ENCODE measurements around the gene CCNJL. TPM values are rescaled to one million over a fixed set of nuclear protein-coding genes. Genes with fewer than 3 reads are reported as not detected.

Gene CCNJL
- total and polyA plus RNA-seq, 12 donors: 1.2 to 10.6 (median 4.3) TPM

DNA sequence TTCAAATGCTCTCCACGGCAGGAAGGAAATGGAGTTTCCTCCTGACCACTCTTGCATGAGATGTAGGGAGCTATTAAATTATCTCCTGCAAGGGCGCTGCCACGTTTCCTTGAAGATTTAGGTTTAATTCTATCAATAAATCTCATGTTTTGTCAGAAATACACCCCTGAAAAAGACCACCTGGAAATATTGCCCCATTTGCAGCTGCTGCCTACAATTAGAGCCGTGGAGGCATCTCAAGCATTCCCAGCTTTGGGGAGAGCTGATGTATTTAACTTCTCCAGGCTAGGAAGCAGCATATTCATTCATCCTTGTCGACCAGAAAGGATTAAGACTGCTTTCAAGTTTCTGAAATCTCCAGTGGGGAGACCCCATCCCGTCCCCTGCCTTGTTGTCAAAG lies 40.5 kb downstream of the CCNJL start:
- Histone ChIP-seq H3K27ac (peak overlapping the region in 1 of 5 donors; percentile 44), H3K4me3 (no peak overlapping the region), H3K27me3 (no peaks in the 10 kb centered on the region), H3K36me3 (replicated peaks in 1 of 2) (no peaks in the 10 kb centered on the region), H3K4me1 (replicated peaks in 1 of 2) (peaks cover 14 to 15% of the 10 kb centered on the region in 2 donors), H3K9me3 (replicated peaks in 1 of 3) (no peaks in the 10 kb centered on the region)
- TF ChIP-seq, protein P1, sequence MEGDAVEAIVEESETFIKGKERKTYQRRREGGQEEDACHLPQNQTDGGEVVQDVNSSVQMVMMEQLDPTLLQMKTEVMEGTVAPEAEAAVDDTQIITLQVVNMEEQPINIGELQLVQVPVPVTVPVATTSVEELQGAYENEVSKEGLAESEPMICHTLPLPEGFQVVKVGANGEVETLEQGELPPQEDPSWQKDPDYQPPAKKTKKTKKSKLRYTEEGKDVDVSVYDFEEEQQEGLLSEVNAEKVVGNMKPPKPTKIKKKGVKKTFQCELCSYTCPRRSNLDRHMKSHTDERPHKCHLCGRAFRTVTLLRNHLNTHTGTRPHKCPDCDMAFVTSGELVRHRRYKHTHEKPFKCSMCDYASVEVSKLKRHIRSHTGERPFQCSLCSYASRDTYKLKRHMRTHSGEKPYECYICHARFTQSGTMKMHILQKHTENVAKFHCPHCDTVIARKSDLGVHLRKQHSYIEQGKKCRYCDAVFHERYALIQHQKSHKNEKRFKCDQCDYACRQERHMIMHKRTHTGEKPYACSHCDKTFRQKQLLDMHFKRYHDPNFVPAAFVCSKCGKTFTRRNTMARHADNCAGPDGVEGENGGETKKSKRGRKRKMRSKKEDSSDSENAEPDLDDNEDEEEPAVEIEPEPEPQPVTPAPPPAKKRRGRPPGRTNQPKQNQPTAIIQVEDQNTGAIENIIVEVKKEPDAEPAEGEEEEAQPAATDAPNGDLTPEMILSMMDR (IDR thresholded peaks at IDR 0.05): no peak
- no peak for TF ChIP-seq POLR2A (IDR thresholded peaks at IDR 0.05)
- no peak for DNase-seq
- WGBS, 4 donors: 61 to 68% (median 64%) methylated on average over 6 of the region's 6 CpGs
- intact Hi-C loops (cut with DNase I): no loop called here

DNA sequence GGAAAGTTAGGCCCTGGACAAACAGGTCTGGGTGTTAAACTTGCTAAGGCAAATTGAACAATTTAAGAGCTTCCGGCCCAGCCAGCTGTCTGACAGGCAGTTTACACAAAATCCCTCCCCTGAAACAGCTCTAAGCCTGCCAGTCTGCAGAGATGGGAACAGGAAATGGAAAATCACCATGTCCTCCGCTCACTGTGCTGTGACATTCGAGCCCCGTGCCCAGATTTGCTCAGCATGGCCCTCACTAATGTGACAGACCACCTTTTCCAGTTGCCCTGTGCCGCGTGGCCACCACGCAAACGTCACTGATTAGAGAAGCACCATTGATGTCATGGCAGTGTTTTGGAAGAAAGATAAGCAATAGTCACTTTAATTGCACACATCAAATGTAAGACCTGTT lies 41.0 kb downstream of the CCNJL start:
- H3K36me3 ChIP-seq (replicated peaks in 1 of 2): no peaks in the 10 kb centered on the region
- peaks cover 14 to 15% of the 10 kb centered on the region in 2 donors for H3K4me1 ChIP-seq (replicated peaks in 1 of 2)
- intact Hi-C loops (cut with DNase I): no loop called here
- H3K27me3 ChIP-seq: no peaks in the 10 kb centered on the region
- TF ChIP-seq, protein P1 (IDR thresholded peaks at IDR 0.05): no peak
- TF ChIP-seq POLR2A (IDR thresholded peaks at IDR 0.05): no peak
- peak overlapping the region in 1 of 5 donors; percentile 44 for H3K27ac ChIP-seq
- WGBS, 4 donors: 55 to 67% (median 61%) methylated on average over 2 to 8 of the region's 8 CpGs
- H3K9me3 ChIP-seq (replicated peaks in 1 of 3): no peaks in the 10 kb centered on the region
- DNase-seq: peak in 1 of 7 donors; percentile 10
- H3K4me3 ChIP-seq: no peak overlapping the region

DNA sequence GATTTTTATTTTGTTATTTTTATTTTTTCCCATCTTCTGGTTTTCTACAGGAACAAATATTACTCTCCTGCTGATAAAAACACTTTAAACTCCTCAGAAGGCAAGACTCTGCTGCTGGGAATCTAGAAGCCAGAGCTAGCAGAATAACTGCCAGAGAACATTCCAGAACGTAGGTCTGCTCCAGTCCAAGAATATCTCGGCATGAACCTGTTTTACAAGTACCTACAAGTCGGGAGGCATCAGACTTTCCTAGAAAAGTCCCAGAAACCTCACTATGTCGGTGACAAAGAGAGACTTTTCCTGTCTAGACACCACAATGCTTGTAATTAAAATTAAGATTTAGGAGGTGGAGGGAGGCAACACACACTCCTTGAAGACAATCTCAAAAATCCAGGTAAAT lies 41.7 kb downstream of the CCNJL start:
- H3K36me3 ChIP-seq (replicated peaks in 1 of 2): no peaks in the 10 kb centered on the region
- no peaks in the 10 kb centered on the region for H3K9me3 ChIP-seq (replicated peaks in 1 of 3)
- WGBS, 4 donors: 79 to 81% (median 80%) methylated on average over 4 of the region's 4 CpGs
- TF ChIP-seq POLR2A (IDR thresholded peaks at IDR 0.05): no peak
- TF ChIP-seq, protein P1 (IDR thresholded peaks at IDR 0.05): no peak
- peaks cover 14 to 15% of the 10 kb centered on the region in 2 donors for H3K4me1 ChIP-seq (replicated peaks in 1 of 2)
- intact Hi-C loops (cut with DNase I): no loop called here
- no peak overlapping the region for H3K4me3 ChIP-seq
- no peak for DNase-seq
- no peak overlapping the region for H3K27ac ChIP-seq
- H3K27me3 ChIP-seq: no peaks in the 10 kb centered on the region

DNA sequence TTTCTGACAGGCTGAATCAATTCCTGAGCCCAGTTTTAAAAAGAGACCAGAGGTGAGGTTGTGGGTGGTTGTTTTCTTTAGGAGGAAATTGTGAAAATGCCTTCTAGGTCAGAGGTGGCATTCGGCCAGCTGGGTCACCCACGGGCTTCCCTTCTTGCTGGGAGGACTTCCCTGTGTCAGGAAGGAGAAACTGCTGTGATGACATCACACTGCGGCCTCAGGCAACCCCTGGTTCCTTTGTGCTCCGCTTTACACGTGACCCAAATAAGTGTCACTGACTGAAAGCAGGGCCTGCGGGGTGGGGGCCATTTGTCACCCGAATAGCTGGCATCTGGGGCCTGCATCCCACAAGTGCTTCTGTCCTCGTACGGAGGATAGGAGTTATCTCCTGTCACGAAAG lies 43.3 kb downstream of the CCNJL start:
- no peaks in the 10 kb centered on the region for H3K36me3 ChIP-seq (replicated peaks in 1 of 2)
- intact Hi-C loops (cut with DNase I): no loop called here
- H3K27me3 ChIP-seq: no peaks in the 10 kb centered on the region
- peak; percentile 79 to 98 (median 93) for DNase-seq
- TF ChIP-seq POLR2A (IDR thresholded peaks at IDR 0.05): no peak
- TF ChIP-seq, protein P1 (IDR thresholded peaks at IDR 0.05): no peak
- no peak overlapping the region for H3K4me3 ChIP-seq
- no peaks in the 10 kb centered on the region for H3K9me3 ChIP-seq (replicated peaks in 1 of 3)
- peak overlapping the region in 3 of 5 donors; percentile 60 to 70 (median 61) for H3K27ac ChIP-seq
- peaks cover 14 to 15% of the 10 kb centered on the region in 2 donors for H3K4me1 ChIP-seq (replicated peaks in 1 of 2)
- WGBS, 4 donors: 0 to 20% (median 9%) methylated on average over 2 to 10 of the region's 10 CpGs
